ENCODE measurements around the gene CSE1L. TPM values are rescaled to one million over a fixed set of nuclear protein-coding genes. Genes with fewer than 3 reads are reported as not detected.

CSE1L gene
- total RNA-seq, 4 donors from 2014 or later: 24.3 to 62.0 (median 29.8) TPM

DNA sequence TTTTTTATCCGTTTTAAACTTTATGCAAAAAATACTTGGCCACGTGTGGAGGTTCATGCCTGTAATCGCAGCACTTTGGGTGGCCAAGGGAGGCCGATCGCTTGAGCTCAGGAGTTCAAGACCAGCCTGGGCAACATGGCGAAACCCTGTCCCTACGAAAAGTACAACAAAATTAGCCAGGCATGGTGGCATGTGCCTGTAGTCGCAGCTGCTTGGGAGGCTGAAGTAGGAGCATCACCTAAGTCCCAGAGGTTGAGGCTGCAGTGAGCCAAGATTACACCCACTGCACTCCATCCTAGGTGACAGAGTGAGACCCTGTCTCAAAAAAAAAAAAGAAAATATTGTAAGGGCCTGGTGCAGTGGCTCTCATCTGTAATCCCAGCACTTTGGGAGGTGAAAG, 45.0 kb downstream of the CSE1L start:
- no peak for TF ChIP-seq CTCF (IDR thresholded peaks at IDR 0.05; ENCODE audit: low read depth)

- TF ChIP-seq CTCF (IDR thresholded peaks at IDR 0.05; ENCODE audit: low read depth): no peak
Observed at GRCh38 chr20:49091762-49092161, 45.6 kb downstream of the CSE1L start.

DNA sequence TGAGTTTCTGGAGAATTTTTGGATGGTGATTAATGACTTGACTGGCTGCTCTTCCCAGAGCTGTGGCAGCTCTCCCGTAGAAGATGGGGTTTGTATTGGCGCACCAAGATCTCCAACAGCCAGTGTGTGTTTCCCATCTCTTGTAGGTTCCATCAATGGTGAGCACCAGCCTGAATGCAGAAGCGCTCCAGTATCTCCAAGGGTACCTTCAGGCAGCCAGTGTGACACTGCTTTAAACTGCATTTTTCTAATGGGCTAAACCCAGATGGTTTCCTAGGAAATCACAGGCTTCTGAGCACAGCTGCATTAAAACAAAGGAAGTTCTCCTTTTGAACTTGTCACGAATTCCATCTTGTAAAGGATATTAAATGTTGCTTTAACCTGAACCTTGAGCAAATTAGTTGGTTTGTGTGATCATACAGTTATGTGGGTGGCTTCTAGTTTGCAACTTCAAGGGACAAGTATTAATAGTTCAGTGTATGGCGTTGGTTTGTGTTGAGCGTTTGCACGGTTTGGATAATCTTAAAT, 50.2 kb downstream of the CSE1L start:
- no peak for TF ChIP-seq CTCF (IDR thresholded peaks at IDR 0.05; ENCODE audit: low read depth)

GRCh38 chr20:49097159-49097558, 51.0 kb downstream of the CSE1L start:
- no peak for TF ChIP-seq CTCF (IDR thresholded peaks at IDR 0.05; ENCODE audit: low read depth)

DNA sequence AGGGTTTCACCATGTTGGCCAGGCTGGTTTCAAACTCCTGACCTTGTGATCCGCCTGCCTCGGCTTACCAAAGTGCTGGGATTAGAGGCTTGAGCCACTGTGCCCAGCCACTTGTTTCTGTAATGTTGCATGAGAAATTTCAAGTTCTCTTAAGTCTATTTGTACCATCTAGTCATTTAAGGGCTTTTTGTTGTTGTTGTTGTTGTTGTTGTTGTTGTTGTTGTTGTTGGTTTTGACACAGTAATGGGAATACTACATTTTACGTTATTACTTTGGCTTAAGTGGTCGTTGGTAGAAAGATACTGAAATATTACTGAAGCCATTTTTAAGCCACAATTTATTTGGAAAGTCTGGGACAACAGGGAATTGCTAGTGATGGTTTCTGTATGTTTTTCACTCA, 52.0 kb downstream of the CSE1L start:
- TF ChIP-seq CTCF (IDR thresholded peaks at IDR 0.05; ENCODE audit: low read depth): no peak

- TF ChIP-seq CTCF (IDR thresholded peaks at IDR 0.05; ENCODE audit: low read depth): no peak
Observed at GRCh38 chr20:49099011-49099410, 52.9 kb downstream of the CSE1L start.

DNA sequence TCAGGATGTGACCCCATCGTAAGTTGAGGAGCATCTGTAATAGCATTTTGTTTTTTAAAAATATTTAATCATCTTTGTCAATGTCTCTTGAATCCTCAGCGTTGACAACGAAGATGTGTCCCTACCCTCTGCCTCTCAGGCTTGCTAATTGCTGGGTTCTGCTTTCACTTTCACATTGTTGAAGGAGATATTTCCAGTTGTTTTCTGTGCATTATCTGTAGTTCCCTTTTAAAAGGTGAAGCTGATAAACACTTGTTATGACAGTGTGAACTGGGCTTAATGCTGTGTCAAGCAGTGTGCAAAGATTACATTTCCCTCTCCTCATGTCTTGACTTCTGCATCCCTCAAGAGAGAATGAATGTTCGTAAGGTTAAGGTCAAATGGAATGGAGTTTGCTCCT, 54.9 kb downstream of the CSE1L start:
- TF ChIP-seq CTCF (IDR thresholded peaks at IDR 0.05; ENCODE audit: low read depth): no peak

Measured in subcutaneous adipose tissue (tissue), 4 donors.